ENCODE data around the gene CACNA2D2.

Gene CACNA2D2

DNA sequence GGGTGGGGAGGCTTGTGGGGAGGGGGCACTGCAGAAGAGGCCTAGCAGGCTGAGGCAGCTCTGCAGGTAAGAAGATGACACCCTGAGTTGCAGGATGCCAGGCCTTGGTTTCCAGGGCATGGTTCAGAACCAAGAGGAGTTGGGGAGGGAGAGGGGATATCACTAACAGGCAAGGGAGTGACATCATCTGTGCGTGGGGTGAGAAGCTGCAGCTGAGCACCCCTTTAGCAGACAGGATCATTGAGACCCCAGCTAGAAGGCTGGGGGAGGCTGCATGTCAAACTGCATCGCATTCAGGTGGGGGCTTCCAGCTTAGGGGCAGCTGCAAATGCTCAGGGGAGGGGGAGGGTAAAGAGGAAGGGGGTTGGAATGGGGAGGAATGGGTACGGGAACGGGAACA is 23.0 kb downstream of the CACNA2D2 start:
- TF ChIP-seq, protein P1, sequence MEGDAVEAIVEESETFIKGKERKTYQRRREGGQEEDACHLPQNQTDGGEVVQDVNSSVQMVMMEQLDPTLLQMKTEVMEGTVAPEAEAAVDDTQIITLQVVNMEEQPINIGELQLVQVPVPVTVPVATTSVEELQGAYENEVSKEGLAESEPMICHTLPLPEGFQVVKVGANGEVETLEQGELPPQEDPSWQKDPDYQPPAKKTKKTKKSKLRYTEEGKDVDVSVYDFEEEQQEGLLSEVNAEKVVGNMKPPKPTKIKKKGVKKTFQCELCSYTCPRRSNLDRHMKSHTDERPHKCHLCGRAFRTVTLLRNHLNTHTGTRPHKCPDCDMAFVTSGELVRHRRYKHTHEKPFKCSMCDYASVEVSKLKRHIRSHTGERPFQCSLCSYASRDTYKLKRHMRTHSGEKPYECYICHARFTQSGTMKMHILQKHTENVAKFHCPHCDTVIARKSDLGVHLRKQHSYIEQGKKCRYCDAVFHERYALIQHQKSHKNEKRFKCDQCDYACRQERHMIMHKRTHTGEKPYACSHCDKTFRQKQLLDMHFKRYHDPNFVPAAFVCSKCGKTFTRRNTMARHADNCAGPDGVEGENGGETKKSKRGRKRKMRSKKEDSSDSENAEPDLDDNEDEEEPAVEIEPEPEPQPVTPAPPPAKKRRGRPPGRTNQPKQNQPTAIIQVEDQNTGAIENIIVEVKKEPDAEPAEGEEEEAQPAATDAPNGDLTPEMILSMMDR (IDR thresholded peaks at IDR 0.05; ENCODE audit: borderline replicate concordance, control extremely low read depth, extremely low read depth, insufficient read depth, missing control alignments): no peak
- in situ Hi-C loops (cut with MboI; ENCODE audit: low sequenced_read_pairs, unreplicated experiment): no loop called here
- no peak for DNase-seq (ENCODE audit: low spot score)

DNA sequence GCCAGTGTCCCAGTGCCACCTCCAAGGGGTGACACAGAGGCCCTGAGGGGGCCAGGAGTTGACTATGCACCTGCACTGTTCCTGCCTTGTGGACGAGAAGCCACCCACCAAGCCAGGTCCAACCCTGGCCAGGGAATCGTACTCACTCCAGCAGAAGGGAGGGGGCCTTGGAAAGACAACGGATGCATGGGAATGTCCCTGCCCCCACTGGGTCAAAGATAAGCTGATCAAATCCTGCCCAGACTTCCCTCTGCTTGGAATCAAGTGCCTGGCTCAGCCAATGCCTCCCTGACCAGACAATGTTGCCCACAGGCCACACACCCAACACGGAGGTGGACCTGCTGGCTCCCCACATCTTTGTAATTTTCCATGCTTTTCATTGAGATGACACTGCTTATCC is 23.9 kb downstream of the CACNA2D2 start:
- in situ Hi-C loops (cut with MboI; ENCODE audit: low sequenced_read_pairs, unreplicated experiment): no loop called here
- TF ChIP-seq, protein P1 (IDR thresholded peaks at IDR 0.05; ENCODE audit: borderline replicate concordance, control extremely low read depth, extremely low read depth, insufficient read depth, missing control alignments): no peak
- no peak for DNase-seq (ENCODE audit: low spot score)

DNA sequence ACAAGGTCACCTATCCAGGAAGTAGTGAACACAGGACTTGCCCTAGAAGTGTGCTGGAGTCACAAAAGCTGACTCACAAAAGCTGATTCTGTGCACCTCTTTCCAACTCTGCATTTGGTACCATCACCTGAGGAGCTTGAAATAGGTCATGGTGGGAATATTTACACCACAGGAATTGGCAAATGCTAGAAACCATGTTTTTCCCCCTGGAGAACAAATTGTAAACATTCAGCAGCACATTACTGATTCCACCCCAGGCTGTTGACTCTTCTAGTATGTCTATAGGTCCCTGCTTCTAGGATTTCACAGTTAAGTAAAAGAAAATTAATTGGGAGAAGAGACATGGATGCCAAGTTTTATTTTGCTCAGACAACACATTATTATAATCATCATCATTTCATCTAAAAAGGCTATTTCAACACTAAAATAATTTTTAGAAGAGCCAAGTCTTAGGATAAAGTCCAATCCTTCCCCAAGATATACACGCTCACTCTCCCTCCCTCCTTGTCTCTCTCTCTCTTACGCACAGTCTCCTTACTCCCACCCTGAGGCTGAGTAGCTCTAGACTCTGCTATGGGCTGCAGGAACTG is 24.7 kb downstream of the CACNA2D2 start:
- in situ Hi-C loops (cut with MboI; ENCODE audit: low sequenced_read_pairs, unreplicated experiment): no loop called here
- TF ChIP-seq, protein P1 (IDR thresholded peaks at IDR 0.05; ENCODE audit: borderline replicate concordance, control extremely low read depth, extremely low read depth, insufficient read depth, missing control alignments): no peak
- no peak for DNase-seq (ENCODE audit: low spot score)

DNA sequence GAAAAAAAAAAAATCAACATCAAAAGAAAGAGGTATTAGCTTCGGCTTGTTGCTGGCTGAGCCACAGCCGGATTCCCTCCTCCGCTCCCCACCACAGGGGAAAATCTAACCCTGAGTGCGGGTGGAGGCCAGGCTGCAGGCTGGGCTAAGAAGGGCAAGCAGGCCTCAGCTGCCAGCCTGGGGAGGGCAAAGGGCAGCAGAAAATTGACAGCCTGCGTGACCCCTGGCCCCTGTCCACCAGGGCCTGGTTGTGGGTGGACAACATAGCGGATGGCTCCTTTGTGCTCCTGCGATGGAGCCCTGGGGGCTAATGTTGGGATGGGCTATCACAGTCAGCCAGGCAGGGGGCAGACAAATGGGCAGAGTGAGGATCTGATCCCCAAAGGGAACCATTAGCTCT is 25.4 kb downstream of the CACNA2D2 start:
- TF ChIP-seq, protein P1 (IDR thresholded peaks at IDR 0.05; ENCODE audit: borderline replicate concordance, control extremely low read depth, extremely low read depth, insufficient read depth, missing control alignments): no peak
- in situ Hi-C loops (cut with MboI; ENCODE audit: low sequenced_read_pairs, unreplicated experiment): no loop called here
- DNase-seq (ENCODE audit: low spot score): no peak

DNA sequence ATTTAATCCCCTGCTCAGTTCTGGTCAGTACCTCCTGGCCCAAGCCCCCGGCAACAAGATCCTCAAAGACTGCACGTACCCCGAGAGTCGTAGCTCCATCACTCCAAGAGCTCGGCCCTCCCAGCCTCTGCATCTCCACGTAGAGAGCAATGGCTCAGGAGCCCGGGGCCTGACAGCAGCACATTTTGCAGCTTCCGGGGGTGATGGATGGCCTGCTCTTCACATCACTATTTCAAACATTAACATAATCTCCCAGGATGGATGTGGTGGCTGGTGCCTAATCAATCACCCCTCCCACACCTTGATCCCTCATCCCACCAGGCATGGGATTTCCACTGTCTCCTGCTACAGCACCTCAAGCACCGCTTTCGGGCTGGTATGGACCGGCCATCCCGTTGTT is 28.1 kb downstream of the CACNA2D2 start:
- in situ Hi-C loops (cut with MboI; ENCODE audit: low sequenced_read_pairs, unreplicated experiment): no loop called here
- TF ChIP-seq, protein P1 (IDR thresholded peaks at IDR 0.05; ENCODE audit: borderline replicate concordance, control extremely low read depth, extremely low read depth, insufficient read depth, missing control alignments): no peak
- DNase-seq (ENCODE audit: low spot score): no peak

DNA sequence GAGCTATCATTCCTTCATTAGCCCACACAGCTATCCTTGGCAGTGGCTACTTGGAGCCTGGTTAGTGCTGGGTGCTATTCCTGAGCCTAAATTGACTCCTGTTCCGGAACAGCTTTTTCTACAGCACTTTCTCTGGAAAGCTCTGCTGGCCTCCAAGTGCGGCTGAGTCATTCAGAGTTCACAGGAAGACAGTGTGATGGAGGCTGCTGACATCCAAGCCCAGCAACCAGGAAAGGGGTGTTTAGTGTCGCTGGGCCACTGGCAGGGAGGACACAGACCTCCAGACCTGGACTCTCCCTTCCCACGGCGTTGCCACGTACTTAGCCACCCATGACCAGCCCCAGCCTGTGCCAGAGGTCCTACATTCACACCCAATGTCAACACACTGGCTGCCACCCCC is 28.7 kb downstream of the CACNA2D2 start:
- no peak for DNase-seq (ENCODE audit: low spot score)
- TF ChIP-seq, protein P1 (IDR thresholded peaks at IDR 0.05; ENCODE audit: borderline replicate concordance, control extremely low read depth, extremely low read depth, insufficient read depth, missing control alignments): no peak
- in situ Hi-C loops (cut with MboI; ENCODE audit: low sequenced_read_pairs, unreplicated experiment): no loop called here
